Ectodermal cell (in vitro differentiated cells): ENCODE results near the gene MS4A8.
"Not testable (repeated sequence)": the region's sequence is repeated elsewhere in the genome, so short reads cannot be mapped to it uniquely, and the experiment has no call there.

Experiments
- H3K27ac ChIP-seq: 2 replicates; pipeline ENCODE4 v1.7.0; 2013; ENCODE audit warnings: mild to moderate bottlenecking, low read depth, low read length; ENCODE audit not compliant: insufficient read depth, poor library complexity, severe bottlenecking
- H3K27me3 ChIP-seq: 2 replicates; pipeline ENCODE4 v1.7.0; 2013; ENCODE audit warnings: mild to moderate bottlenecking, low read length; ENCODE audit not compliant: insufficient read depth, control insufficient read depth, poor library complexity, severe bottlenecking
- H3K36me3 ChIP-seq: one replicate; pipeline ENCODE4 v1.7.0; 2013; ENCODE audit warnings: low read length; ENCODE audit not compliant: control insufficient read depth, insufficient read depth
- H3K4me1 ChIP-seq: one replicate; pipeline ENCODE4 v1.7.0; 2013; ENCODE audit warnings: low read length; ENCODE audit not compliant: control insufficient read depth, insufficient read depth
- H3K4me3 ChIP-seq: 2 replicates; pipeline ENCODE4 v1.7.0; 2013; ENCODE audit warnings: low read depth, low read length, control low read depth; ENCODE audit not compliant: insufficient read depth
- H3K9me3 ChIP-seq: 2 replicates; pipeline ENCODE4 v1.7.0; 2013; ENCODE audit warnings: mild to moderate bottlenecking, low read length, moderate library complexity; ENCODE audit not compliant: control insufficient read depth
- WGBS, 2 experiments: methylation state at CpG; one replicate each; pipeline ENCODE4 v1.1.7; 2013; ENCODE audit warnings: missing lambda C conversion rate in 2 of 2; 5-methylcytosine and 5-hydroxymethylcytosine counted together

Gene MS4A8

GRCh38 chr11:60700689-60701468 lies 1.5 kb downstream of the MS4A8 start:
- Histone ChIP-seq H3K36me3 (no peaks in the 10 kb centered on the region), H3K27me3 (no peaks in the 10 kb centered on the region), H3K27ac (no peak overlapping the region), H3K4me3 (no peak overlapping the region), H3K9me3 (no peaks in the 10 kb centered on the region), H3K4me1 (peaks cover 5% of the 10 kb centered on the region)
- WGBS, 2 experiments = 74 to 76% methylated on average over 14 of the region's 14 CpGs

- H3K27ac ChIP-seq = no peak overlapping the region
- no peaks in the 10 kb centered on the region for H3K9me3 ChIP-seq
- 85 to 87% methylated on average over 4 of the region's 4 CpGs for WGBS, 2 experiments
- peaks cover 5% of the 10 kb centered on the region for H3K4me1 ChIP-seq
- H3K4me3 ChIP-seq = no peak overlapping the region
- H3K36me3 ChIP-seq = no peaks in the 10 kb centered on the region
- no peaks in the 10 kb centered on the region for H3K27me3 ChIP-seq
These were observed 2.0 kb downstream of the MS4A8 start for GRCh38 chr11:60701469-60701818.

- 94 to 95% methylated on average over 12 of the region's 12 CpGs for WGBS, 2 experiments
- no peak overlapping the region for H3K4me3 ChIP-seq
These were observed 4.0 kb downstream of the MS4A8 start for GRCh38 chr11:60703374-60703773.

GRCh38 chr11:60705895-60706294 lies 6.5 kb downstream of the MS4A8 start:
- Histone ChIP-seq H3K9me3 (no peaks in the 10 kb centered on the region), H3K27ac (no peak overlapping the region), H3K4me1 (peaks cover 4% of the 10 kb centered on the region), H3K4me3 (no peak overlapping the region), H3K27me3 (no peaks in the 10 kb centered on the region), H3K36me3 (no peaks in the 10 kb centered on the region)
- WGBS, 2 experiments = 90 to 100% methylated on average over 1 to 4 of the region's 5 CpGs

More at GRCh38 chr11:60703374-60703773, 4.0 kb downstream of the MS4A8 start:
- H3K27me3 ChIP-seq = no peaks in the 10 kb centered on the region
- no peak overlapping the region for H3K27ac ChIP-seq
- no peaks in the 10 kb centered on the region for H3K9me3 ChIP-seq
- no peaks in the 10 kb centered on the region for H3K36me3 ChIP-seq
- H3K4me1 ChIP-seq = peaks cover 5% of the 10 kb centered on the region

- 84 to 92% methylated on average over 5 of the region's 5 CpGs for WGBS, 2 experiments
- H3K4me3 ChIP-seq = no peak overlapping the region
- no peaks in the 10 kb centered on the region for H3K4me1 ChIP-seq
- no peaks in the 10 kb centered on the region for H3K27me3 ChIP-seq
- H3K36me3 ChIP-seq = no peaks in the 10 kb centered on the region
- no peak overlapping the region for H3K27ac ChIP-seq
- no peaks in the 10 kb centered on the region for H3K9me3 ChIP-seq
These were observed 7.5 kb downstream of the MS4A8 start for GRCh38 chr11:60706931-60707330.

- H3K27ac ChIP-seq = no peak overlapping the region
- no peaks in the 10 kb centered on the region for H3K36me3 ChIP-seq
- no peaks in the 10 kb centered on the region for H3K9me3 ChIP-seq
- WGBS, 2 experiments = 69 to 71% methylated on average over 4 of the region's 4 CpGs
- H3K4me3 ChIP-seq = no peak overlapping the region
- H3K27me3 ChIP-seq = no peaks in the 10 kb centered on the region
- no peaks in the 10 kb centered on the region for H3K4me1 ChIP-seq
These were observed 11.1 kb downstream of the MS4A8 start for GRCh38 chr11:60710482-60710881.

- Histone ChIP-seq H3K27me3 (no peaks in the 10 kb centered on the region), H3K36me3 (no peaks in the 10 kb centered on the region), H3K4me3 (no peak overlapping the region), H3K4me1 (no peaks in the 10 kb centered on the region), H3K9me3 (no peaks in the 10 kb centered on the region), H3K27ac (no peak overlapping the region)
- WGBS, 2 experiments = 96 to 99% methylated on average over 4 of the region's 4 CpGs
These were observed 11.9 kb downstream of the MS4A8 start for GRCh38 chr11:60711276-60711675.

GRCh38 chr11:60713423-60713822 lies 14.0 kb downstream of the MS4A8 start:
- H3K27ac ChIP-seq, H3K36me3 ChIP-seq, H3K4me3 ChIP-seq, H3K9me3 ChIP-seq, H3K4me1 ChIP-seq, H3K27me3 ChIP-seq: not testable (repeated sequence)
- WGBS, 2 experiments = 91 to 94% methylated on average over 5 of the region's 6 CpGs

- Histone ChIP-seq H3K36me3 (no peaks in the 10 kb centered on the region), H3K4me1 (no peaks in the 10 kb centered on the region), H3K27ac (no peak overlapping the region), H3K27me3 (no peaks in the 10 kb centered on the region), H3K4me3 (no peak overlapping the region), H3K9me3 (no peaks in the 10 kb centered on the region)
- 94 to 96% methylated on average over 5 of the region's 5 CpGs for WGBS, 2 experiments
These were observed 18.5 kb downstream of the MS4A8 start for GRCh38 chr11:60717956-60718355.

- Histone ChIP-seq H3K27ac (no peak overlapping the region), H3K36me3 (no peaks in the 10 kb centered on the region), H3K27me3 (no peaks in the 10 kb centered on the region), H3K9me3 (no peaks in the 10 kb centered on the region), H3K4me3 (no peak overlapping the region), H3K4me1 (no peaks in the 10 kb centered on the region)
- WGBS, 2 experiments = 91 to 95% methylated on average over 10 of the region's 10 CpGs
These were observed 19.3 kb downstream of the MS4A8 start for GRCh38 chr11:60718524-60719316.
